ENCODE results near the gene CDCA7L. TPM values are rescaled to one million over a fixed set of nuclear protein-coding genes. Genes with fewer than 3 reads are reported as not detected.

CDCA7L gene
- total RNA-seq, 6 donors from 2014 or later, result 30.5 to 63.6 (median 39.1) TPM

- Histone ChIP-seq H3K27ac (no peak overlapping the region), H3K27me3 (no peaks in the 10 kb centered on the region), H3K9me3 (no peaks in the 10 kb centered on the region), H3K36me3 (no peaks in the 10 kb centered on the region), H3K4me1 (no peaks in the 10 kb centered on the region), H3K4me3 (no peak overlapping the region)
- no peak for ATAC-seq (ENCODE audit: low FRiP score in 2 of 2)
- WGBS, 2 donors, result 76 to 83% methylated on average over 2 of the region's 2 CpGs
- TF ChIP-seq EP300 (IDR thresholded peaks at IDR 0.05) (no peak), POLR2A (IDR thresholded peaks at IDR 0.05) (no peak), CTCF (IDR thresholded peaks at IDR 0.05) (no peak), POLR2AphosphoS5 (IDR thresholded peaks at IDR 0.05) (no peak)
- DNase-seq, result no peak
Observed at GRCh38 chr7:21981524-21981923, 35.8 kb upstream of the CDCA7L start.

- WGBS, 2 donors, result 58 to 62% methylated on average over 5 of the region's 5 CpGs
- DNase-seq (no peak), ATAC-seq (ENCODE audit: low FRiP score in 2 of 2) (no peak)
- Histone ChIP-seq H3K27me3 (no peaks in the 10 kb centered on the region), H3K9me3 (no peaks in the 10 kb centered on the region), H3K4me3 (no peak overlapping the region), H3K4me1 (no peaks in the 10 kb centered on the region), H3K36me3 (no peaks in the 10 kb centered on the region), H3K27ac (no peak overlapping the region)
- TF ChIP-seq POLR2AphosphoS5 (IDR thresholded peaks at IDR 0.05), result no peak
- no peak for TF ChIP-seq EP300 (IDR thresholded peaks at IDR 0.05)
- TF ChIP-seq POLR2A (IDR thresholded peaks at IDR 0.05), result no peak
- no peak for TF ChIP-seq CTCF (IDR thresholded peaks at IDR 0.05)
Observed at GRCh38 chr7:21980926-21981500, 35.3 kb upstream of the CDCA7L start.

GRCh38 chr7:21972397-21972784 lies 26.7 kb upstream of the CDCA7L start:
- no peak for ATAC-seq (ENCODE audit: low FRiP score in 2 of 2)
- Histone ChIP-seq H3K4me3 (no peak overlapping the region), H3K27ac (no peak overlapping the region), H3K27me3 (no peaks in the 10 kb centered on the region), H3K4me1 (no peaks in the 10 kb centered on the region), H3K36me3 (no peaks in the 10 kb centered on the region), H3K9me3 (no peaks in the 10 kb centered on the region)
- 65 to 70% methylated on average over 2 to 5 of the region's 5 CpGs for WGBS, 2 donors
- DNase-seq, result no peak
- TF ChIP-seq CTCF (IDR thresholded peaks at IDR 0.05), result no peak
- TF ChIP-seq POLR2A (IDR thresholded peaks at IDR 0.05), result no peak
- TF ChIP-seq EP300 (IDR thresholded peaks at IDR 0.05), result no peak
- no peak for TF ChIP-seq POLR2AphosphoS5 (IDR thresholded peaks at IDR 0.05)

GRCh38 chr7:21971780-21972396 lies 26.2 kb upstream of the CDCA7L start:
- H3K27me3 ChIP-seq, result no peaks in the 10 kb centered on the region
- no peak overlapping the region for H3K27ac ChIP-seq
- no peak overlapping the region for H3K4me3 ChIP-seq
- 89 to 95% methylated on average over 3 to 6 of the region's 6 CpGs for WGBS, 2 donors
- TF ChIP-seq CTCF (IDR thresholded peaks at IDR 0.05) (no peak), POLR2A (IDR thresholded peaks at IDR 0.05) (no peak), EP300 (IDR thresholded peaks at IDR 0.05) (no peak), POLR2AphosphoS5 (IDR thresholded peaks at IDR 0.05) (no peak)
- no peaks in the 10 kb centered on the region for H3K4me1 ChIP-seq
- ATAC-seq (ENCODE audit: low FRiP score in 2 of 2) (no peak), DNase-seq (peak in 1 of 2 donors; percentile 32)
- no peaks in the 10 kb centered on the region for H3K36me3 ChIP-seq
- no peaks in the 10 kb centered on the region for H3K9me3 ChIP-seq

GRCh38 chr7:21969822-21970221 lies 24.1 kb upstream of the CDCA7L start:
- no peaks in the 10 kb centered on the region for H3K27me3 ChIP-seq
- H3K4me3 ChIP-seq, result no peak overlapping the region
- no peaks in the 10 kb centered on the region for H3K36me3 ChIP-seq
- no peaks in the 10 kb centered on the region for H3K9me3 ChIP-seq
- DNase-seq (no peak), ATAC-seq (ENCODE audit: low FRiP score in 2 of 2) (no peak)
- no peak for TF ChIP-seq EP300 (IDR thresholded peaks at IDR 0.05)
- TF ChIP-seq CTCF (IDR thresholded peaks at IDR 0.05), result no peak
- no peak for TF ChIP-seq POLR2A (IDR thresholded peaks at IDR 0.05)
- no peak for TF ChIP-seq POLR2AphosphoS5 (IDR thresholded peaks at IDR 0.05)
- H3K27ac ChIP-seq, result no peak overlapping the region
- no peaks in the 10 kb centered on the region for H3K4me1 ChIP-seq
